HCT116 (cell line): ENCODE data around the gene UNC93B1. TPM values are rescaled to one million over a fixed set of nuclear protein-coding genes. Genes with fewer than 3 reads are reported as not detected.

Experiments used
- ATAC-seq: fragments of 200-7000 bp; cut with Tn5 transposase; 2 replicates; pipeline ENCODE4 v1.9.1; 2020; ENCODE audit warnings: mild to moderate bottlenecking, moderate library complexity
- BruUV-seq: library from RNA; stranded (reverse); fragments of 400-500 nt; replicated peaks from 2 replicates; lab custom pipeline; 2021; lab: Mats Ljungman, UMichigan
- CTCF ChIA-PET: fragments of 300-600 bp; sonication (Branson Sonifier 250); formaldehyde crosslinking; loops from one replicate; lab custom pipeline; 2021; ENCODE audit warnings: antibody characterized with exemption; lab: Charles Lee
- POLR2A ChIA-PET: fragments of 300-600, 350-600 bp; sonication (Branson Sonifier 250); formaldehyde crosslinking; loops from one replicate; lab custom pipeline; 2021; ENCODE audit warnings: antibody characterized with exemption; lab: Charles Lee
- RAD21 ChIA-PET, 2 experiments: fragments of 300-600 bp; sonication (Branson Sonifier 250); formaldehyde crosslinking; loops; one replicate each; lab custom pipeline; 2023; ENCODE audit warnings: low total read pairs in 2 of 2; ENCODE audit not compliant: uncharacterized antibody in 2 of 2, unreplicated experiment in 2 of 2, low non-redundant PET in 1 of 2; lab: Charles Lee
- DNase-seq: peaks from one replicate; pipeline ENCODE4 v3.0.0-alpha.2; 2010; ENCODE audit warnings: low read depth, low spot score
- H2AFZ ChIP-seq: fragments of 200-600 bp; shearing (Covaris generic), sonication (generic); 2 replicates; pipeline ENCODE4 v1.6.1; 2017; ENCODE audit warnings: low read depth, mixed run types, mixed read lengths, antibody characterized with exemption, low read length; ENCODE audit not compliant: poor library complexity, severe bottlenecking
- H3K27ac ChIP-seq: 2 replicates; pipeline ENCODE4 v1.5.1; 2012; ENCODE audit warnings: low read depth, low read length
- H3K27me3 ChIP-seq: fragments of 200-600 bp; sonication (generic); 2 replicates; pipeline ENCODE4 v1.6.1; 2016; ENCODE audit warnings: mixed run types, low read length, mixed read lengths; ENCODE audit not compliant: insufficient read depth
- H3K36me3 ChIP-seq, 2 experiments: fragments of 200-500 bp in 1 of 2; fragments of 200-600 bp in 1 of 2; sonication (Bioruptor generic) in 1 of 2; sonication (generic) in 1 of 2; 2 replicates each; pipeline versions ENCODE4 v1.5.1 to v1.6.1; 2014 to 2016; ENCODE audit warnings: low read length in 2 of 2, inconsistent platforms in 1 of 2, mixed read lengths in 1 of 2, mixed run types in 1 of 2; ENCODE audit not compliant: insufficient read depth in 2 of 2, control insufficient read depth in 1 of 2
- H3K4me1 ChIP-seq, 2 experiments: fragments of 200-600 bp in 1 of 2; sonication (generic) in 1 of 2; 2 replicates each; pipeline versions ENCODE4 v1.5.1 to v1.6.1; 2012 to 2017; ENCODE audit warnings: low read length in 2 of 2, inconsistent platforms in 1 of 2, mild to moderate bottlenecking in 1 of 2, mixed read lengths in 1 of 2, mixed run types in 1 of 2, moderate library complexity in 1 of 2; ENCODE audit not compliant: insufficient read depth in 2 of 2, control insufficient read depth in 1 of 2
- H3K4me2 ChIP-seq: fragments of 200-600 bp; sonication (generic); 2 replicates; pipeline ENCODE4 v1.6.1; 2017; ENCODE audit warnings: mixed run types, low read length, mixed read lengths
- H3K4me3 ChIP-seq, 2 experiments: fragments of 200-600 bp in 1 of 2; sonication (generic) in 1 of 2; replicated peaks in 1 of 2; 2 replicates each; pipeline ENCODE4 v1.5.1; 2011 to 2016; ENCODE audit warnings: low read length in 2 of 2, control low read depth in 1 of 2, low read depth in 1 of 2, mild to moderate bottlenecking in 1 of 2, mixed read lengths in 1 of 2, mixed run types in 1 of 2
- H3K79me2 ChIP-seq: fragments of 200-600 bp; sonication (generic); 2 replicates; pipeline ENCODE4 v1.6.1; 2017; ENCODE audit warnings: mild to moderate bottlenecking, mixed run types, low read length, moderate library complexity, mixed read lengths; ENCODE audit not compliant: insufficient read depth
- H3K9ac ChIP-seq: fragments of 200-600 bp; sonication (generic); 2 replicates; pipeline ENCODE4 v1.6.1; 2016; ENCODE audit warnings: low read length, mixed read lengths
- H3K9me2 ChIP-seq: fragments of 200-600 bp; sonication (generic), shearing (Covaris generic); 2 replicates; pipeline ENCODE4 v1.6.1; 2017; ENCODE audit warnings: mixed run types, mild to moderate bottlenecking, moderate library complexity; ENCODE audit not compliant: insufficient read depth
- H3K9me3 ChIP-seq, 2 experiments: fragments of 200-500 bp in 1 of 2; fragments of 200-600 bp in 1 of 2; sonication (Bioruptor generic) in 1 of 2; sonication (generic) in 1 of 2; 2 replicates each; pipeline ENCODE4 v1.6.1; 2014 to 2017; ENCODE audit warnings: low read length in 2 of 2, mixed read lengths in 2 of 2, inconsistent platforms in 1 of 2, low read depth in 1 of 2, mild to moderate bottlenecking in 1 of 2, mixed run types in 1 of 2, moderate library complexity in 1 of 2; ENCODE audit not compliant: control insufficient read depth in 1 of 2, insufficient read depth in 1 of 2
- H4K20me1 ChIP-seq: fragments of 200-600 bp; sonication (generic), shearing (Covaris generic); 2 replicates; pipeline ENCODE4 v1.6.1; 2017; ENCODE audit warnings: mixed run types, mild to moderate bottlenecking, moderate library complexity; ENCODE audit not compliant: insufficient read depth
- ELF1 ChIP-seq: IDR thresholded peaks from 2 replicates; pipeline ENCODE4 v1.6.1; 2012; ENCODE audit warnings: low read depth, borderline replicate concordance
- EZH2phosphoT487 ChIP-seq: fragments of 200-600 bp; IDR thresholded peaks from 2 replicates; pipeline ENCODE4 v1.6.1; 2018; ENCODE audit warnings: antibody characterized with exemption, borderline replicate concordance
- FOSL1 ChIP-seq: IDR thresholded peaks from 2 replicates; pipeline ENCODE4 v1.6.1; 2012; ENCODE audit warnings: low read depth
- POLR2AphosphoS5 ChIP-seq: IDR thresholded peaks from 2 replicates; pipeline ENCODE4 v1.6.1; 2011; ENCODE audit warnings: mild to moderate bottlenecking, low read depth, low read length, moderate library complexity
- TCF7L2 ChIP-seq: IDR thresholded peaks from 2 replicates; pipeline ENCODE4 v1.7.0; 2011; ENCODE audit warnings: borderline replicate concordance, inconsistent platforms; ENCODE audit not compliant: insufficient read depth, insufficient read length; ENCODE audit errors: extremely low read depth
- YY1 ChIP-seq: IDR thresholded peaks from 2 replicates; pipeline ENCODE4 v1.6.1; 2011; ENCODE audit warnings: low read length, low read depth, moderate library complexity, mild to moderate bottlenecking; ENCODE audit not compliant: insufficient replicate concordance; ENCODE audit errors: extremely low read depth
- ZFX ChIP-seq: fragments of 450-650 bp; IDR thresholded peaks from 2 replicates; pipeline ENCODE4 v1.6.1; 2017
- ZNF274 ChIP-seq: fragments of 200-500 bp; sonication (Bioruptor generic); IDR thresholded peaks from 2 replicates; pipeline ENCODE4 v1.6.1; 2014; ENCODE audit warnings: mild to moderate bottlenecking, low read depth, low read length, inconsistent platforms
- intact Hi-C: fragments of 100-400 bp; cut with micrococcal nuclease; formaldehyde crosslinking; loops from 2 replicates; pipeline ENCODE4 v1.10.0; 2022
- total RNA-seq: library from RNA; stranded (reverse); gene quantifications from one replicate; pipeline ENCODE4 v1.2.1, GENCODE V29; 2021; ENCODE audit not compliant: unreplicated experiment
- TF ChIP-seq, protein P1 (sequence below), 3 experiments: fragments of 200-600 bp in 1 of 3; sonication (generic) in 1 of 3; IDR thresholded peaks in 2 of 3; conservative IDR thresholded peaks in 1 of 3; 2 replicates each; pipeline ENCODE4 v1.5.1; 2012 to 2017; ENCODE audit warnings: low read depth in 2 of 3, low read length in 2 of 3, antibody characterized with exemption in 1 of 3, borderline replicate concordance in 1 of 3, control low read depth in 1 of 3, mild to moderate bottlenecking in 1 of 3, mixed read lengths in 1 of 3, mixed run types in 1 of 3, moderate library complexity in 1 of 3; ENCODE audit not compliant: insufficient read depth in 1 of 3

Gene UNC93B1
- total RNA-seq, 1 experiment from 2014 or later, result 72.9 TPM

- no peaks in the 10 kb centered on the region for H3K9me2 ChIP-seq
- no TSS peak for BruUV-seq
These were observed 48.4 kb upstream of the UNC93B1 start for GRCh38 chr11:68052137-68052873.

DNA sequence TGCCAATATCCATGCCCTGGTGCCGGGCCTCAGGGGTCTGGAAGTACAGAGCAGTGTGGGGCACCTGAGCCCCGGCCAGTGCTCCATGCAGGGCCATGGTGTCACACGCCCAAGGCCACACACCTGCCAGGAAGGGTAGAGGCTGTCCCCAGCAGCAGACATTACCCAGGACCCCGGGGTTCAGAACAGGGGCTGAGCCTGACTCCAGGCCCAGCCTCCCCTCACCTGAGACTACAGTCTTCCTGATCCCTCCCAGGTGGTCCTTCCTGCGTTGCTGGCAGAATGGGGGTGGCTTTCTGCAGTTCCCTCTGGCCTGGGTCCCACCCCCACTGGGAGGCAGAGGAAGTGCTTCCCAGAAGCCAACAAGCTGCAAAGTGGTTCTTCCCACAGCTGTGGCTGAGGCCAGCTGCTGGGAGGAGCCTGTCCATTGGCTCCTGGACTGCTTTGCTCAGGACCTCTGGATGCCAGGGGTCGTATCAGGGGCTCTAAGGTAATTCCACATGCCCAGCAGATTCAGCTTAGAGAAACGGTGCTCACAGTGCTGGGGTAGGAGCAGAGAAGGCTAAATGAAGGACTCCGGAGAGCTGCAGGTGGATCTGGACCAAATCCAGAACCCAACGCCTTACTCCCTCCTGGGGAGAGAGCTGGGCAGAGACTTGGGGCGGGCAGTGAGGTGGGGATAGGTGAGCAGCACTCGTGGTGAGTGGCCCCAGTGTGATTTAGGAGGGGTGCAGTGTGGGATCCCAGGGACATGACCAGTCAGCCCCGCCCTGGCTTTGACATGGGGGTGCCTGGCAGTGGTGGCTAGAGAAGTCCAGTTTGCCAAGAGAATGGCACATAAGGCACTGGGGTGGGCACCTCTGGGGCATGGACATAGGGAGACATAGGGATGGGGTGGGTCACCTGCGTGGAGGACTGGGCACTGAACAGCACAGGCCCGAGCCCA, 47.6 kb upstream of the UNC93B1 start:
- Histone ChIP-seq H3K27ac (no peak overlapping the region), H3K4me2 (no peak overlapping the region), H2AFZ (no peak overlapping the region), H3K27me3 (no peaks in the 10 kb centered on the region), H4K20me1 (no peaks in the 10 kb centered on the region), H3K9ac (no peak overlapping the region), H3K4me3 (no peak overlapping the region), H3K9me3 (no peaks in the 10 kb centered on the region), H3K36me3 (no peaks in the 10 kb centered on the region; a peak in 1 of 4 replicates), H3K9me2 (no peaks in the 10 kb centered on the region), H3K4me1 (no peaks in the 10 kb centered on the region), H3K79me2 (no peaks in the 10 kb centered on the region)
- CTCF ChIA-PET, result no interaction called here
- no peak for ATAC-seq
- no peak for DNase-seq
- no TSS peak for BruUV-seq
- TF ChIP-seq POLR2AphosphoS5 (no peak), ZNF274 (no peak), ELF1 (no peak), YY1 (no peak), ZFX (no peak), TCF7L2 (no peak)
- TF ChIP-seq, protein P1, sequence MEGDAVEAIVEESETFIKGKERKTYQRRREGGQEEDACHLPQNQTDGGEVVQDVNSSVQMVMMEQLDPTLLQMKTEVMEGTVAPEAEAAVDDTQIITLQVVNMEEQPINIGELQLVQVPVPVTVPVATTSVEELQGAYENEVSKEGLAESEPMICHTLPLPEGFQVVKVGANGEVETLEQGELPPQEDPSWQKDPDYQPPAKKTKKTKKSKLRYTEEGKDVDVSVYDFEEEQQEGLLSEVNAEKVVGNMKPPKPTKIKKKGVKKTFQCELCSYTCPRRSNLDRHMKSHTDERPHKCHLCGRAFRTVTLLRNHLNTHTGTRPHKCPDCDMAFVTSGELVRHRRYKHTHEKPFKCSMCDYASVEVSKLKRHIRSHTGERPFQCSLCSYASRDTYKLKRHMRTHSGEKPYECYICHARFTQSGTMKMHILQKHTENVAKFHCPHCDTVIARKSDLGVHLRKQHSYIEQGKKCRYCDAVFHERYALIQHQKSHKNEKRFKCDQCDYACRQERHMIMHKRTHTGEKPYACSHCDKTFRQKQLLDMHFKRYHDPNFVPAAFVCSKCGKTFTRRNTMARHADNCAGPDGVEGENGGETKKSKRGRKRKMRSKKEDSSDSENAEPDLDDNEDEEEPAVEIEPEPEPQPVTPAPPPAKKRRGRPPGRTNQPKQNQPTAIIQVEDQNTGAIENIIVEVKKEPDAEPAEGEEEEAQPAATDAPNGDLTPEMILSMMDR (IDR thresholded peaks at IDR 0.05 in 2 of 3, conservative IDR thresholded peaks at IDR 0.05 in 1 of 3; ENCODE audit: borderline replicate concordance in 1 of 3, insufficient read depth in 1 of 3, low read depth in 2 of 3, low read length in 2 of 3), result no peak
- POLR2A ChIA-PET, result no interaction called here
- RAD21 ChIA-PET, result no interaction called here
- intact Hi-C loops, result no loop called here

More at GRCh38 chr11:68052137-68052873, 48.4 kb upstream of the UNC93B1 start:
- H3K27me3 ChIP-seq, result no peaks in the 10 kb centered on the region
- H3K27ac ChIP-seq, result no peak overlapping the region
- no peaks in the 10 kb centered on the region for H4K20me1 ChIP-seq
- no peaks in the 10 kb centered on the region for H3K79me2 ChIP-seq
- H3K4me3 ChIP-seq, result no peak overlapping the region
- intact Hi-C loops, result no loop called here
- ChIA-PET POLR2A (no interaction called here), CTCF (no interaction called here), RAD21 (interaction anchor here in 1 of 2 experiments (0.7 kb wide), 1 partner anchor 39 kb away, joined by 3 read pairs; no protein-coding TSS in a partner anchor)
- TF ChIP-seq EZH2phosphoT487 (no peak), FOSL1 (no peak)
- no peaks in the 10 kb centered on the region for H3K9me3 ChIP-seq
- no peak overlapping the region for H3K9ac ChIP-seq
- no peak overlapping the region for H3K4me2 ChIP-seq
- DNase-seq (no peak), ATAC-seq (0 out of 2 replicates have a peak, but pooled peaks have one; percentile 7)
- no peak overlapping the region for H2AFZ ChIP-seq
- H3K36me3 ChIP-seq, result no peaks in the 10 kb centered on the region; a peak in 1 of 4 replicates
- no peaks in the 10 kb centered on the region for H3K4me1 ChIP-seq
